Right lobe of liver (tissue), 6 donors: ENCODE results near the gene PAF1. TPM values are rescaled to one million over a fixed set of nuclear protein-coding genes. Genes with fewer than 3 reads are reported as not detected.

Source experiments
- ATAC-seq, 4 donors: fragments of 200-7000 bp; cut with Tn5 transposase; one replicate each; pipeline ENCODE4 v1.9.1; 2020; ENCODE audit warnings: mild to moderate bottlenecking in 4 of 4, moderate library complexity in 4 of 4
- DNase-seq, 3 donors: peaks; one replicate each; pipeline ENCODE4 v3.0.0-alpha.2; 2020
- H3K27ac ChIP-seq, 3 donors: fragments of 200-600 bp; one replicate each; pipeline ENCODE4 v1.8.0; 2022
- H3K27me3 ChIP-seq, 2 donors: fragments of 200-600 bp; one replicate each; pipeline ENCODE4 v1.8.0; 2022
- H3K36me3 ChIP-seq, 4 donors: fragments of 200-600 bp; sonication (generic) in 1 of 4; one replicate each; pipeline versions ENCODE4 v1.5.1 to v1.8.0; 2017 to 2022; ENCODE audit warnings: control low read depth in 1 of 4
- H3K4me1 ChIP-seq, 4 donors: fragments of 200-600 bp; sonication (generic) in 1 of 4; one replicate each; pipeline versions ENCODE4 v1.5.1 to v1.8.0; 2017 to 2022; ENCODE audit warnings: control low read depth in 1 of 4
- H3K4me3 ChIP-seq, 3 donors: fragments of 200-600 bp; one replicate each; pipeline ENCODE4 v1.8.0; 2022
- H3K9me3 ChIP-seq, 4 donors: fragments of 200-600 bp; sonication (generic) in 1 of 4; one replicate each; pipeline versions ENCODE4 v1.5.1 to v1.8.0; 2017 to 2022; ENCODE audit warnings: control low read depth in 1 of 4
- CTCF ChIP-seq, 4 donors: fragments of 200-600 bp in 3 of 4; fragments of 450-650 bp in 1 of 4; IDR thresholded peaks; one replicate each; pipeline versions ENCODE4 v1.5.1 to v1.8.0; 2016 to 2022; ENCODE audit warnings: antibody characterized with exemption in 4 of 4, mild to moderate bottlenecking in 2 of 4
- POLR2A ChIP-seq: fragments of 450-650 bp; IDR thresholded peaks from one replicate; pipeline ENCODE4 v1.6.1; 2017; ENCODE audit warnings: antibody characterized with exemption, mild to moderate bottlenecking
- WGBS: methylation state at CpG from one replicate; pipeline ENCODE4 v1.1.6; 2018; ENCODE audit warnings: low coverage, low lambda C conversion rate; ENCODE audit not compliant: insufficient coverage; ENCODE audit errors: missing lambda C conversion rate; 5-methylcytosine and 5-hydroxymethylcytosine counted together
- intact Hi-C, 2 donors: fragments of 100-400 bp; cut with DNase I; formaldehyde crosslinking; loops; one replicate each; pipeline versions ENCODE4 v1.11.2 to v1.14.1; 2022
- total RNA-seq, 6 experiments: library from RNA; depleted of rRNA in 2 of 6; stranded (reverse); fragments of >200 nt in 2 of 6; fragmentation: NEBNext Ultra II Directional in 3 of 6; extraction: Animal tissue kit (Norgen Biotek cat#: 25700) in 3 of 6; gene quantifications; one replicate each; pipeline versions ENCODE4 v1.1.0 to v1.2.4, GENCODE V29; 2016 to 2023
- donor health status: DM: no; HTN: yes; CAD: no.
- donor health status: DM: no; HTN: no; CAD: no.
- donor health status: DM: no; HTN: no; CAD: no.
- donor health status: DM: no; HTN: yes; CAD: no.
- donor health status: DM: no; HTN: yes; CAD: no.

Gene PAF1
- total RNA-seq, 6 experiments from 2014 or later, result 18.6 to 34.9 (median 24.8) TPM

- TF ChIP-seq CTCF (IDR thresholded peaks at IDR 0.05) (no peak), POLR2A (no peak)
- WGBS, result 97% methylated on average over 3 of the region's 3 CpGs
These were observed 40.8 kb downstream of the PAF1 start for GRCh38 chr19:39350156-39350555.

GRCh38 chr19:39349326-39349725, 41.6 kb downstream of the PAF1 start:
- ATAC-seq, result no peak
- 82% methylated on average over 3 of the region's 4 CpGs for WGBS
- no peaks in the 10 kb centered on the region for H3K27me3 ChIP-seq
- no peaks in the 10 kb centered on the region for H3K9me3 ChIP-seq
- no peak overlapping the region for H3K4me3 ChIP-seq
- DNase-seq, result no peak
- intact Hi-C loops, result no loop called here
- H3K36me3 ChIP-seq, result peaks cover 0 to 31% (median 3%) of the 10 kb centered on the region in 4 donors
- no peak overlapping the region for H3K27ac ChIP-seq
- no peaks in the 10 kb centered on the region for H3K4me1 ChIP-seq
- TF ChIP-seq CTCF (IDR thresholded peaks at IDR 0.05) (no peak), POLR2A (no peak)

More at GRCh38 chr19:39350156-39350555, 40.8 kb downstream of the PAF1 start:
- Histone ChIP-seq H3K9me3 (no peaks in the 10 kb centered on the region), H3K27ac (no peak overlapping the region), H3K4me1 (no peaks in the 10 kb centered on the region), H3K36me3 (peaks cover 0 to 35% (median 7%) of the 10 kb centered on the region in 4 donors), H3K27me3 (no peaks in the 10 kb centered on the region), H3K4me3 (no peak overlapping the region)
- ATAC-seq (no peak), DNase-seq (no peak)
- intact Hi-C loops, result no loop called here

- H3K4me1 ChIP-seq, result no peaks in the 10 kb centered on the region
- H3K4me3 ChIP-seq, result no peak overlapping the region
- no peaks in the 10 kb centered on the region for H3K9me3 ChIP-seq
- no peak for DNase-seq
- TF ChIP-seq POLR2A (no peak), CTCF (IDR thresholded peaks at IDR 0.05) (no peak)
- ATAC-seq, result no peak
- peaks cover 0 to 21% (median 0%) of the 10 kb centered on the region in 4 donors for H3K36me3 ChIP-seq
- no peaks in the 10 kb centered on the region for H3K27me3 ChIP-seq
- intact Hi-C loops, result no loop called here
- H3K27ac ChIP-seq, result no peak overlapping the region
- 98% methylated on average over 4 of the region's 4 CpGs for WGBS
These were observed 43.4 kb downstream of the PAF1 start for GRCh38 chr19:39347332-39348164.

GRCh38 chr19:39345956-39346355, 45.0 kb downstream of the PAF1 start:
- no peaks in the 10 kb centered on the region for H3K27me3 ChIP-seq
- H3K27ac ChIP-seq, result no peak overlapping the region
- H3K9me3 ChIP-seq, result no peaks in the 10 kb centered on the region
- TF ChIP-seq CTCF (IDR thresholded peaks at IDR 0.05) (no peak), POLR2A (no peak)
- ATAC-seq, result no peak
- H3K4me3 ChIP-seq, result no peak overlapping the region
- intact Hi-C loops, result no loop called here
- no peak for DNase-seq
- H3K36me3 ChIP-seq, result peaks cover 0 to 12% (median 0%) of the 10 kb centered on the region in 4 donors
- peaks cover 0 to 2% (median under 1%) of the 10 kb centered on the region in 4 donors for H3K4me1 ChIP-seq
- WGBS, result 73% methylated on average over 1 of the region's 1 CpG
